ENCODE results near the gene TENM4.

DNA sequence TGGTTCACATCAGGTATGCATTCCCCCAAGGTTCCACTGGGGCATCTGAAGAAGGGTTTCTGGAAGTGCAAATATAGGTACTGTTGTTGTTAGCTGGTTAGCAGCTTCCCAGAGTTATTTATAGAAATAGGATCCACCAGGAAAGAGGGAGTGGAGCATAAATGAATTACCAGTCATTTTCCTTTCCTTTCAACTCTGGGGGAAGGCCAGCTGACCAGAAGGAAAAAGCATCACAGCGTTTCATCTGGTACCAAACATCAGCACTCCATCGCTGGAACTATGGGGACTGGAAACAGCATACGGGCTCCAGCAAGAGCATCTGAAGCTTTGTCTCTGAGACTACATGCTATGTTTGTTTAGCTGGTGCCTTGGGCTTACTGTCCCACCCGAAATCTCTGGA, 487.9 kb downstream of the TENM4 start:
- TF ChIP-seq POLR2AphosphoS5 (IDR thresholded peaks at IDR 0.05; ENCODE audit: borderline replicate concordance, low read depth, low read length) (no peak), EZH2 (IDR thresholded peaks at IDR 0.05) (no peak)
